GM11168 (cell line): ENCODE results near the gene COQ6.
"Not testable (repeated sequence)": the region's sequence is repeated elsewhere in the genome, so short reads cannot be mapped to it uniquely, and the experiment has no call there.

Source experiments
- in situ Hi-C: fragments of 300-500 bp; cut with MboI; formaldehyde crosslinking; loops from one replicate; pipeline ENCODE4 v1.12.0; 2022; ENCODE audit warnings: low sequenced_read_pairs; ENCODE audit not compliant: unreplicated experiment

COQ6 gene

GRCh38 chr14:73949752-73950734 lies at the start of gene COQ6, which contains the start of gene FAM161B:
Gene COQ6, plus strand, starts transcription at chr14:73950302. Its CDS starts 31 bp downstream, at chr14:73950333.
Gene FAM161B, minus strand, starts transcription at chr14:73950094. Its CDS starts 68 bp downstream, at chr14:73950026.
- in situ Hi-C loops, result no loop called here

GRCh38 chr14:73903028-73903427 lies 47.1 kb upstream of the COQ6 start:
- in situ Hi-C loops, result no loop called here

DNA sequence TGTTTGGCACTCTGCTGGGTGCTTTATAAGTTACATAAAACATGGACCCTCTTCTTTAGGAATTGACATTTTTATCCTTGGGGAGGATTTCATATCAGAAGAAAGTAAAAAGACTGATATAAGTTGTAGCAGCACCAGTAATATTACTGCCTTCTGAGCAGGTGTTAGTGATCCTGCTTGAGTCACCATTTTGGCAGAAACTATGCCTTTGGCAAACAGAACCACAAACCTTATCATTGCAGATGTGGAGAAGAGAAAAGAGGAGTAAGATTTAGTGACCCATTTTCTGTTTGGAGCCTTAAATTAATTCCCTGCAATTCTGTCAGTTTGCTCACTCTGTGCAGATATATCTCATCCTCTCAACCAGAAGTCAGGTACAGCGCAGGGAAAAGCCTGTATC lies 40.4 kb upstream of the COQ6 start:
- in situ Hi-C loops, result no loop called here

DNA sequence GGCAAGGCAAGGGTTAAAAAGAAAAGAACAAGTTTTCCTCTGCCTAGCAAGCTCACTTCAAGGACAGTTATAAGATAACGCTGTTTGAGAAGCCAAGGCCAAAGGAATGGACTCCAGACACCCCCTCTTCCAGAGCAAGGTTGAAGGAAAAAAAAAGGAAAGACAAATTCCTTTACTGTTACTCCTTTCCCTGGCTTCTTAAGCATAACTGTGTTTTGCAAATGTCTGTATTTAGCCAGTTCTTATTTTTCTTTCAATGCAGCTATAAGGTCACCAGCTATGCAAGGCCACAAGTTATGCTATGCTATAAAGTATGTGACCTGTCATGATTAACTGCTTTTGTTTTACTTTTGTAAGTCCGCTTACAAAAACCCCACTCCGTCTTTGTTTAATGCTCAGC lies 36.8 kb upstream of the COQ6 start:
- in situ Hi-C loops, result no loop called here

DNA sequence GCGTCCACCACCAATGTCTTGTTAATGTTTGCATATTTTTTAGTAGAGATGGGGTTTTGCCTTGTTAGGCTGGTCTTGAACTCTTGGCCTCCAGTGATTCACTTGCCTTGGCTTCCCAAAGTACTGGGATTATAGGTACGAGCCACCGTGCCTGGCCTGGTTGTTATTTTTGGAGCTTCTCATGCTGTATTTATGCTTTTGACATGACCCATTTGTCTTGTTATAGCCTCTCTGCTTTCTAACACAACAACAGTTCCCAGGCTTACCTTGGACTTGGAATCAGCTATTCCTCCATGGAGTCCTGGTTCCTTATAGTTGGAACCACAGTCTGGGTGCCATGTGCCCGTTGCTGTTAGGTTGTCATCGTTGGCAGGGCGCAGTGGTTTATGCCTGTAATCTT lies 33.8 kb upstream of the COQ6 start:
- in situ Hi-C loops, result no loop called here

DNA sequence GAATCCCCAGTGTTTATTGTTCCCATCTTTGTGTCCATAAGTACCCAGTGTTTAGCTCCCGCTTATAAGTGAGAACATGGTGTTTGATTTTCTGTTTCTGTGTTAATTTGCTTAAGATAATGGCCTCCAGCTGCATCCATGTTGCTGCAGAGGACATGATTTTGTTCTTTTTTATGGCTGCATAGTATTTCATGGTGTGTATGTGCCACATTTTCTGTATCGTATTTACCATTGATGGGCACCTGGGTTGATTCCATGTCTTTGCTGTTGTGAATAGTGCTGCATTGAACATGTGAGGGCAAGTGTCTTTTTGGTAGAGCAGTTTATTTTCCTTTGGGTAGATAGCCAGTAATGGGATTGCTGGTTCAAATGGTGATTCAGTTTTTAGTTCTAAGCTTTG lies 30.6 kb upstream of the COQ6 start:
- in situ Hi-C loops, result not testable (repeated sequence)

DNA sequence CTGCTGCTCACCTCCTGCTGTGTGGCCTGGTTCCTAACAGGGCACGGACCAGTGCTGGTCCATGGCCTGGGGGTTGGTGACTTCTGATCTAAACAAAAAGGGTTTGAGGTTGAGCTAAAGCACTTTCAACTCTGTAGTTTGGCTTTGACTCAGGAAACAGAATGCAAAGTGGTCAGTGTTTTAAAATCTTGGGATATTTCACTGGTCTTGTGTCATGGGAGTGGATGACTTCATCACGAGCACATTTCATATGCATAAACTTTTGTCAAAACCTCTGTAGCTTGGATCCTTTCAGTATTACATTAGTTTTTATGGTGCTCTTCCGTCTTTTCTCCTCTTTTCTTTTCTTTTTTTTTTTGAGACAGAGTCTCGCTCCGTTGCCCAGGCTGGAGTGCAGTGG lies 25.8 kb upstream of the COQ6 start:
- in situ Hi-C loops, result no loop called here

DNA sequence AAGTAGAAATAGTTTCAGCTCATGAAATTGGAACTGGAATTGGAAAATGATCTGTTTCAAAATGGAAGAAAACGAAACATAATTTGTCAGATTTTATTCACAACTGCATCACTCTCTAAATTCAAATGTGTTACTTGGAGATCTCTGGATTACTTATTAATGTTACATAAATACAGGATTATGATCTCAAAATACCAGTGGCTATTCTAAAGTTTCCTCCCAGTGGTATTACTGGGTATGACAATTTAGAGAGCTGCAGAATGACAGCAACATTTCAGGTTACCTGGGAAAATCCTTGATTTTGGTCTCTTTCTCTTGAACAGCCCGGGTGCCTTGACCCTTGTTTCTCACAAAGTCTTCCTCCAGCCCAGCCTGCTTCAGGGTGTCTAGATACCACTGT lies 14.4 kb upstream of the COQ6 start:
- in situ Hi-C loops, result no loop called here

GRCh38 chr14:73936548-73936947 lies 13.6 kb upstream of the COQ6 start:
- in situ Hi-C loops, result no loop called here

- in situ Hi-C loops, result no loop called here
Observed at GRCh38 chr14:73937012-73937411, 13.1 kb upstream of the COQ6 start.

- in situ Hi-C loops, result no loop called here
Observed at GRCh38 chr14:73942180-73942579, 7.9 kb upstream of the COQ6 start.

GRCh38 chr14:73943083-73943482 lies 7.0 kb upstream of the COQ6 start:
- in situ Hi-C loops, result no loop called here

GRCh38 chr14:73944432-73945158 lies 5.5 kb upstream of the COQ6 start:
- in situ Hi-C loops, result no loop called here

- in situ Hi-C loops, result no loop called here
Observed at GRCh38 chr14:73945159-73945670, 4.9 kb upstream of the COQ6 start.

DNA sequence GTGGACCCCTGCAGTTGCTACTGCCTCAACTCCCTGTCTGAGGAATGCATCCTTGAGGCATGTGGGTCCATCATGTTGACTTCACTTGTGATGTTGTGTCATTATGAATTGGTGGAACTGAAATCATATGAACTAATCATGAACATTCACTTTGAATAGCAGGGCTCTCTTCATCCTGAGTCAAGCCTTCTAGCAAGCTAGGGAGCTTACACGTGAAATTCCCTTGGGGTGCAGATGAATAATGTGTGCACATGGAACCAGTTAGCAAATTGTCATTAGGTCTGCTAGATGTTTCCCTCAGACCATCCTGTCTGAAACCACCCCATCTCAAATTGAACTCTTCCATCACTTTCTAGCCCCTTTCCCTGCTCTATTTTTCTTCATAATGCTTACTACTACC lies 3.6 kb downstream of the COQ6 start:
- in situ Hi-C loops, result no loop called here

- in situ Hi-C loops, result no loop called here
Observed at GRCh38 chr14:73955674-73956073, 5.6 kb downstream of the COQ6 start.

GRCh38 chr14:73958591-73958990 lies 8.5 kb downstream of the COQ6 start:
- in situ Hi-C loops, result no loop called here

DNA sequence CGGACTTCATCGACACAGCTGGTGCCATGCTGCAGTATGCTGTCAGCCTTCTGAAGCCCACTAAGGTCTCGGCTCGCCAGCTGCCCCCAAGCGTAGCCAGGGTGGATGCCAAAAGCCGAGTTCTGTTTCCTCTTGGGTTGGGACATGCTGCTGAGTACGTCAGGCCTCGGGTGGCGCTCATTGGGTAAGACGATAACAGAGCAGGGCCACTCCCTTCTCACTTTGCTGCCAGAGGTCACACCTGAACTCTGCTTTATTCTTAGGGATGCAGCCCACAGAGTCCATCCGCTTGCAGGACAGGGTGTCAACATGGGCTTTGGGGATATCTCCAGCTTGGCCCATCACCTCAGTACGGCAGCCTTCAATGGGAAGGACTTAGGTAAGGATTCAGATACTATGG lies 11.1 kb downstream of the COQ6 start:
- in situ Hi-C loops, result no loop called here

GRCh38 chr14:73965216-73965615 lies 15.1 kb downstream of the COQ6 start:
- in situ Hi-C loops, result no loop called here

GRCh38 chr14:73968885-73969284 lies 18.8 kb downstream of the COQ6 start:
- in situ Hi-C loops, result no loop called here

DNA sequence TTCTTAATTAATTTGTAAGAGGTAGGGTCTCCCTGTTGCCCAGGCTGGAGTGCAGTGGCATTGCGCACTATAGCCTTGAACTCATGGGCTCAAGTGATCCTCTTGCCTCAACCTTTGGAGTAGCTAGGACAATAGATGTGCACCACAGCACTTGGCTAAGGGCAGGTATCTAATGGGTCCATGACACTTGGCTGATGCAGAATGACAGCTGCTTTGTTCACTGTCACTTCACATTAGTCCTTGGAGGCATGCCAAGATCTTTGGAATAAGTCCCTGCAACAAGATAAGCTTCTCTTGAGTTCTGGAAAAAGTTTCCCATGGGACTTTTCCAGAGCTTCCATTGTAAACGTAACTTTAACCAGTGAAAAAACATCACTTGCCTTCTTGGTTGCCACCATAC lies 23.4 kb downstream of the COQ6 start:
- in situ Hi-C loops, result no loop called here
